Measurements from ENCODE around the gene EPB41L4A.

Gene EPB41L4A

DNA sequence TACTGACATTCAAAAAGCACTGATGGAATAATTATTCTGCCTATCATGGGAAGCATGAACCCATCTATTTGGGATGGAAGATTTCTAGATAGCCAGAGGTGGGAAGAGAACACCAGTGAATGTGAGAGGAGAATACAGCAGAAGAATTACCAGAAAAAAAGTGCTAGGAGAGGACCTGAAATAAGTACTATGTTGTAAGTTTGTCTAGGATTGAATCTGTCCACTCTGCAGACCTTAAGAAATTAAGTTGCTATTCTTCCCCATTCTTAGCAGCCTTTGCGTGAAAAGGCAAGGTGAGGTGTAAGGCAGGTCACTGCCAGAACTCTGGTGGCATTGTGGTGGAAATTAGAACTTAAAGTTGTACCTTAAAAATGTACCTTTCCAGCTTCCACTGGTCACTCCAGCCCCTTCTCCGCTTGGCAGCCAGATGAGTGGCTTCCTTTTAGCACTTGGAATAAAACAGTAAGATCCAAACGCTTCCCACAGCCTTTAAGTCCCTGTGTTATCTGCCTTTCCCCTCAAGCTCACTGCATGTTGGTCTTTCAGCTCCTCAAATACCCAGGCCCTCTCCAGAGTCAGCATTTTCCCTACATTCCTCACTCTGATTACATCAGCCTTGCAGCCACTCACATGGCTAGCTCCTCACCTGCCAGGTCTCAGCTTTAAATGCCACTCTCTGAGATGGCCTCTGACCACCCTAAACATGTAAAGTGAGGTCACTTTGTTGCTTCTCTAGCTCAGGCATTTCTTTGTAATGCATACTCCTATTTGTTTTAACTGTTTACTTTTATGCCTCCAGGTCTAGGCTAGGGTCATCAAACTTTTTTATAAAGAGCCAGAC lies 253.0 kb downstream of the EPB41L4A start:
- no peak for DNase-seq (ENCODE audit: low read depth in 1 of 2, low spot score in 1 of 2)

DNA sequence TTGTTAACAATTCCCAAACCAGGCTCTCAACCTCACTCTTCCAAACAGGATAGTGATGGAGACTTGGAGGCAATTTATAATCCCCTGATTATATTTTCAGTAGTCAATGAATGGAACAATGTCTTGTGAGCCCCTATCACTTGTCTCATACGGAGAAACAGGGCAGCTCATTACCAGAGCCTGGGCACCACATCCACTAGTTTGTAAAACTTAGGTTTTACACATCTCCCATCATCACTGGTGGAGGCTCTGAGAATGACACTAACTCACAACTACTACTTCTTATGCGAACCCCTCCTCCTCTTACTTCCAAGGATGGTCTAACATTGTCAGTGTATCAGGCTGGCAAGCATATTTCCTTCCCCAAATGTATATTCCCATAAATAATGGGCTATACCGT lies 253.7 kb downstream of the EPB41L4A start:
- DNase-seq (ENCODE audit: low read depth in 1 of 2, low spot score in 1 of 2): no peak

DNA sequence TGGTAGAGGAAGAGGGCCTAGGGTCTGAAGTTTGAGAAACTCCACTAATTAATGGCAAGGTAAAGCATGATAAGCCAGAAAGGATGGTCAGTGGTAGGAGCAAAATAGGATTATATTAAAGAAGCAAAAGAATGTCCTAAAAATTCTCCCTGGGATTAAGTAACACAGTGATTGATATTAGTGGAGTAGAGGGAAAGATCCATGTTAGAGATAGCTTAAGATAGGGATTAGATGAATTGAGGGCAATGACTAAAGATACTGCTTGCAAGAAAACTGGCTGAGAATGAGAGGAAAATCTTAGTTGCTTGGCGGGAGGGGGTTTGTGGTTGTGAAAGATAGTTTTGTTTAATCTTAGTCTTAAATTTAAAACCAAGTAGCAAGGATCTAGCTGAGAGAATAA lies 255.6 kb downstream of the EPB41L4A start:
- DNase-seq (ENCODE audit: low read depth in 1 of 2, low spot score in 1 of 2): no peak

DNA sequence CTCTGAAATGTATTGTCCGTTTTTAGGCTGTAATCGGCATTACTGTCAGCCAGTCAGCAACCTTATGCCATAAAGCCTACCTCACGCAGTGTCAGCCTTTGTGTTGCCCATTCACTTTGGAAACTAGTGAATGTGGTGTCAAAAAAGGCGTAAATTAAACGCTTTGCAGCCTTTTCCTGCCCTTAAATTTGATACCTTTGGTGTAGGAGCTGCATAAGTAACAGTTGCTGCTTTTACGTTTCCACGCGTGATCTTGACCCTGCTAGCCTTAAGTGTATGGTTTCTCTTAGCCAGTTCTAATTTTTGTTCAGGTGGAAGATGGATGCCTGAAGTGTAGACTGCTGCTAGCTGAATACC lies 257.7 kb downstream of the EPB41L4A start:
- DNase-seq (ENCODE audit: low read depth in 1 of 2, low spot score in 1 of 2): no peak

DNA sequence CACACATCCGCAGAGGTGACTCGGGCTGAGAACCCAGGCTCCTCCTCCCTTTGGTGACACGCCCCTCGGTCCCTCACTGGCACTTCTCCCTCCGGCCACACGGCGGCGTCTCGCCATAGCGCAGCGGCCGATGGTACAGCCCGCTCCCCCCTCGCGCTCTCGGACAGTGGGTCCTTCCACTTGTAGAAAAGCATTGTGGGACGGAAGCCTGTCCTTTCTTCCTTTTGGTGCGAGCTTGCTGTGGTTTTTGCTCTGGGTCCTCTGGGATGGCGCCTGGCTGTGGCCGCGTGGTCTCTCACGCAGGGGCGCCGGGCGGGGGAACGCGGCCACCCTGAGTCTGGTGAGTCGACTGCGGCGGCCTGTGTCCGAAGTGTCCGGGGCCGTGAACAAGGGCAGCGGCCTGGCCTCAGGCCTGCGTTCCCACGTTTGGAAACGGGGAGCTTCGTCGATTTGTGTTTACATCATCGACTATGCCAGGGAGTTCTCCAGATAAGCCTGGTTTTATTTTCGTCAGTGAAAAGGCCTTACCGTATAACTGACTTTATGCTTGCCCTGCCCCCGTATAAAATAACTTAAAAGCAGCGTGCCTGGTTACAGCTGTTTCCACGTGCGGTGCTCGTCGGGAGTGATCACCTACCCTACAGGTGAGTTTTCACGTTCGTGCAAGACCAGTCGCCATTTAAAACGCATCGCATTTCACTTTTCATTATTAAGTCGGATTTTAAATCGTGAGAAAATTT lies 258.3 kb downstream of the EPB41L4A start:
- DNase-seq (ENCODE audit: low read depth in 1 of 2, low spot score in 1 of 2): peak; percentile 94

DNA sequence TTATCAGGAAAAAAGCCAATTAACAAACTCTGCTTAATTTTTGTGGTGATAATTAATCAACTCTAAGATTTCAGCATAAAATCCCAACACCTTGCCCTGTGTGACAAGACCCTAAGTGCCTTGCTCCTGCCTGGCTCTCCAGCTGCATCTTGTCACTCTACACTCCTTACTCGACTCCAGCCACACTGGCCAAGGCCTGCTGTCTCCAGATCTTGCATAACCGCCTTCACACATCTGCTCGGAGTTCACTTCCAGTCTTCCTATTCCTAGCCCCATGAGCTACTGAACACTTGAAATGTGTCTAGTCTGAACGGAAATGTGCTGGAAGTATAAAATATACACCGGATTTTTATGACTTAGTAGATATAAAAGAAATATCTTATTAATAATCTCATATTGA lies 259.6 kb downstream of the EPB41L4A start:
- DNase-seq (ENCODE audit: low read depth in 1 of 2, low spot score in 1 of 2): no peak

DNA sequence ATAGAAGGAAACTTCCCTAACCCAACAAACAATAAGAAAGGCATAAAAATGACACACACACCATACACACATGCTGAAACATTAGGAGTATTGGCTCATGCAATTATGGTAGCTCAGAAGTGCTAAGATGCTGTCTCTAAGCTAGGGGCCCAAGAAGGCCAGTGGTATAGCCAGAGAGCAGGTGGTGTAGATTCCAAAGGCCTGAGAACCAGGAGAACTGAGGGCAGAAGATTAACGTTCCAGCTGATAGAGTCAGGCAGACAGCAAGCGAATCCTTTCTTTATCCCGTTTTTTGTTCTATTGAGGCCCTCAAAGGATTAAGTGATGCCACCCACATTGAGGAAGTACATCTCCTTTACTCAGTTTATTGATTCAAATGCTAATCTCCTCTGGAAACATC lies 262.9 kb downstream of the EPB41L4A start:
- DNase-seq (ENCODE audit: low read depth in 1 of 2, low spot score in 1 of 2): no peak

DNA sequence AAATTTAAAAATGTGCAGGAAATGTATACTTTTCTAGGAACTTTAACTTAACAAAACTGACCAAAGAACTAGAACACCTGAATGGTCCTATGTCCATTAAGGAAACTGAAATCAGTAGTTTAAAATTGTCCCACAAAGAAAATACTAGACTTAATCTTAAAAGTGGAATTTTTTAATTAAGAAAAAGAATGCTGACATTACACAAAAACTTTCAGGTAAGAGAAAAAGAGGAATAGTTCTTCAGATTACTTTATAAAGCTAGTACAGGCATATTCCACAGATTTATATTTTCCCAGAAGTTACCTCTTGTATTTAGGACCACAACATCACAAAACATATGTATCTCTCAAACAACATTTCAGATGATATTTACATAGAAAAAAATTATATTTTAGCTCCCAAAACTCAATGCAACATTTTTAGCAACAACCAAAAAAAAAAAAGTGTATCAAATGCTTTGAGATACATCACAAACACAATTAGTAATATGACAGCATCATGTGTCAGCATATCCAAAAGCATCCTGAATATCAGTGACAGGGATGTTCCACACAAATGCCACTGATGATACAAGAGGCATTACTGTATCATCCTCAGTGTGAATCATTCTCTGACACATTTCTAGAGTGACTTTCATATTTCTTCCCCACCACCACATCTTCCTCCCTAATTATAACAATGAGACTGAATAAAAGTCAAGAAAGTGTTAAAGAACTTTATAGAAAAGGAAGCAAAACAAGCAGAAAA lies 264.0 kb downstream of the EPB41L4A start:
- DNase-seq (ENCODE audit: low read depth in 1 of 2, low spot score in 1 of 2): no peak

DNA sequence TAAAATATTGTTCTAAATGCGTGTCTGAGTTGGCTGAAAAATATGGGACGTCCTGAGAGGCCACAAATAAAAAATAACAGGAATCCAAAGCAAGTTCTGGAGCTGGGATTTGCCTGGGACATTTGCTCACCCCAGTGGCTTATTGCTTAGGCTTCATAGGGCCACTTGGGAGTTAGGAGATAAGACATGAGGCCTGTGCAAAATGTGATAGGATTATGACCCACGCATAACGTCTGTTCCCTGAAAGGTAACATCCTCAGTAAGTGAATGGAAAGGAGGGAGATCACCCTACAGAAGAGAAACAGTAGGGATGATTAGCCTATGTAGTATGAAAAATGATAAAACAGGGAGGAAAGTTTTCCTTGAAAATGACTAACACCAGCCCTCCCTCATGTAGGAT lies 269.4 kb downstream of the EPB41L4A start:
- no peak for DNase-seq (ENCODE audit: low read depth in 1 of 2, low spot score in 1 of 2)

DNA sequence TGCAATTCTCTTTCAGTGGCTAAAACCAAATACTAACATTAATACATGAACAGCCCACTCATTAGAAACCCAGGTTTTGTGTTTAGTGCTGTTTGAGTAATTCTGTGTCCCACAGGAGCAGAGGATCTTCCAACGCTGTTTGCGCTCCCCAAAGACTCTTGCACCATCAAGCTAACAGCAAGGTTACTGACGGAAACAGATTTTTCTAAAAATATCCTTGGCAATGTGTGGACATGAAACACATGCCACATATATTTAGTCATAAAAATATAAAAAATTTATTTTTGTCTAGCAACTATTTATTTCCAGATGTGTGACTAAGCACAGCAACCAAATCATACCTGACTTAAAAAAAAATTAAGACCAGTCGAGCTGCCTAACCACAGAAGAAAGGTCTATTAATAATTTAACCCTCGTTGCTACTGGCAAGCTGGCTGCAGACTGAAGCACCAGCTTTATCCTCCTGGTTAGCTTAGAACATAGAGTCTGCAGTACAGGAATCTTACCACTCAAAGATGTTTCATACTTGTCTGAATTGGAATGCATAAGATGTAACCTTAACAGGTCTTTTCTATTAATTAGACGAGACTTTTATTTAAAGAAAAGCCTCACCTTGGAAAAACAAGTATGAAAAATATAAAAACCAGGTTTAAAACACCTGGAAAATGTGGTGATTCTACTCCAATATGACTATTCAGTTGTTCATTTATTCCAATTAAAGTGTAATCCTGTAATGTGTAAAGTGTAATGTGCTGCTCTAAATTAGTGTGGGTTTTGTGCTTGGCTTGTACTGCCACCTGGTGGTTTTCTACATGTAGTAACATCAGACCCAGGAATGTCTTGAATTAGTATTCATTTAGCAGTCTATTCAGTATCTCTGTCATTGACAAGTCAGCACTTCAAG lies 272.5 kb downstream of the EPB41L4A start:
- DNase-seq (ENCODE audit: low read depth in 1 of 2, low spot score in 1 of 2): peak in 1 of 2 donors; percentile 67

DNA sequence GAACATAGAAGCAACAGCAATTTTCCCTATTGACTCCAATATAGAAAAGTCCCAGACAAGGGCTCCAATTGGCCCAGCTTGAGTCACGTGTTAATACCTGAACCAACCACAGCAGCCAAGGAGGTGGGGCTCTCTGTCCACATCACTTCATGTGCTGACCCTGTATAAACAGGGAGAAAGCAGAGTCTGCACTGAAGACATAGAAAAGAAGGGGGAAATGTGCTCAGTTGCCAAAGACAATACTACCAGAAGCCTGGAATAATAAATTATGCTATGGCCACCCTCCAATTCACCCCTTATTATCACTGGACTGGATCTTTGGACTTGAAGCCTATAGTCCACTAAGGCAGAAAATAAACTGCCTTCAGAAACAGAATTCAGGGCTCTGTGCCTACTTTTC lies 275.4 kb downstream of the EPB41L4A start:
- DNase-seq (ENCODE audit: low read depth in 1 of 2, low spot score in 1 of 2): no peak

DNA sequence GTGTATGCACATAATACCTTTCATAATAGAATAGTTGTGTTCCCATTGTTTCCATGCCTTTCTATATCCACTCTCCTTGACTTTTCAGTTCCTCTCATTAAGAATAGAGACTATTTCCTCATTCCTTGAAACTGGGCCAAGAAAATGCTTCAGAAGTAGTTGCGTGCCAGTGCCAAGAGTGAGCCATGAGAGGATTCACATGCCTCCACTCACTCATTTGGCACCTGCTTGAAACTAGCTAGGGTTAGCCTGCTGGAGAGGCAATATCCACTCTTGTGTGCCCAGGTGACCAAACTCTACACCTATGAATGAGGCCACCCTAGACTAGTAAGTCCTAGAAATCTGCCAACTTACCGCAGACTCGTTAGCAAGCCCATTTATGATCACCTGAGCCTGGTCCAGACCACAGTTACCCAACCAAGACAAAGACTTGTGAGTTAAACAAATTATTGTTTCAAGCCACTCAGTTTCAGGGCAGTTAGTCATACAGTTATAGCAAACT lies 276.3 kb downstream of the EPB41L4A start:
- DNase-seq (ENCODE audit: low read depth in 1 of 2, low spot score in 1 of 2): no peak

DNA sequence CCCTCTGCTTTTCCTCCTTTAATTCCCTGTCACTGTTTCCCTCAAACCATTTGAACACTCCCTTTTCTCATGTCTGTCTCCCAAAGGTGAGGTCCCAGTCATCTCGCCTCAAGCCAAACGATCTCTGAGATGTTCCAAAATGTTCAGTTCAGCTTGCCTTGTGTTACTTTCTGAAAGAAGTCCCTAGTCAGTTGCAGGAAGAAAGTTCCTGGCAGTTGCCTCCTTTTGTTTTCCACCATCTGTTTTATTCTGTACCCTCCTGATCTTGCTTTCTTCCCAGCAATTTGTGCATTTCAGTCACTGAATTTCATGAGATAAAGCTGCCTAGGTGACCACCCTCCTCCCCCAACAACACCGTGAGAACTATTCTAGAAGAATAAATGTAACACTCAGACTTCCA lies 277.5 kb downstream of the EPB41L4A start:
- DNase-seq (ENCODE audit: low read depth in 1 of 2, low spot score in 1 of 2): no peak

DNA sequence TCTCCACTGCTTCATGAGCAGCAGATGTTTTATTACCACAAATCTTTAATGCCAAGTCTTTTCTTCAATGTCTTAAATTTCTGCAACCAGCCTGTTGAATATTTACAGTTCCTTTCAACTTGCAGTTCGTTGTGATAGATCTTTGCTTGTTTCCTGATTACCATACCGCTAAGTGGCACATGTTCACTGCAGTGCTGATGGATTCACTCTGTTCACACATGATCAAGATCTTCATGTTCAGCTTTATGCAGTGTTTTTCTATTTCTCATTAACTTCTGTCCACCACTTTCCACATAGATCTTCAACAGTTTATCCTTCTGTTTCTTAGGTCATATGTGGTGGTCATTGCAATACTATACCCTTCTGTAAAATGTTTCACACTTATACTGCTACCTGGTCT lies 280.6 kb downstream of the EPB41L4A start:
- DNase-seq (ENCODE audit: low read depth in 1 of 2, low spot score in 1 of 2): no peak

DNA sequence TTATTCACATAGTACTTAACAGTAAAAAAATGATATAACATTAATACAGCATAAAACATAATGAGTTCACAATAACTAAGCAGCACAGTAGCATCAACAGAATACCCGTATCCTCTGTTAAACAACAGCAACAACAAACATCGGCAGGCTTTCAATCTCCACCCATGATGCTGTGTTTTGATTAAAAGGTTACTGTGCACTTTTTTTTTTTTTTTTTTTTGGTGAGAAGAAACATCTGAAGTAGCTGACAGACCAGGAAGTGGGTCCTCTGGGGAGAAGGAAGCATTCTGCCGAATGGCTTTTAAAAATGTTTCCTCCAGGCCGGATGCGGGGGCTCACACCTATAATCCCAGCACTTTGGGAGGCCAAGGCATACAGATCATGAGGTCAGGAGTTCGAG lies 282.3 kb downstream of the EPB41L4A start:
- no peak for DNase-seq (ENCODE audit: low read depth in 1 of 2, low spot score in 1 of 2)

DNA sequence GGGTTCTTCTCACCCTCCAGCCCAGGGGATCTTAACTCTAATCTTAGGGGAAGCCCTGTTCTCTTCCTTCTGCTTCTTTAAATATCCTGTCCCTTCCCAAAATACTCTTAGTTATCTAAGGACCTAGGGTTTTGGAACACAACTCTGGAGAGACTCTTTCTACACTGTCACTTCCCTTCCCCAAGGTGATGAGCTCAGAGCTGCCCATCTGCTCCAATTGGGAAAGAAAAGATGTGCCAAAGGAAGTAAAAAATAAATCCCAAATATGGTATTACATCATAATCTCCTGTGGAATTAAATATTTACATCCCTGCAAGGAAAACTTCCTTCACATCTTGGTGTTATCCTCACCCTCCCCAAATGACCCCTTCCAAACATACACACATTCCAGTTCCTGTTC lies 291.2 kb downstream of the EPB41L4A start:
- DNase-seq (ENCODE audit: low read depth in 1 of 2, low spot score in 1 of 2): no peak

DNA sequence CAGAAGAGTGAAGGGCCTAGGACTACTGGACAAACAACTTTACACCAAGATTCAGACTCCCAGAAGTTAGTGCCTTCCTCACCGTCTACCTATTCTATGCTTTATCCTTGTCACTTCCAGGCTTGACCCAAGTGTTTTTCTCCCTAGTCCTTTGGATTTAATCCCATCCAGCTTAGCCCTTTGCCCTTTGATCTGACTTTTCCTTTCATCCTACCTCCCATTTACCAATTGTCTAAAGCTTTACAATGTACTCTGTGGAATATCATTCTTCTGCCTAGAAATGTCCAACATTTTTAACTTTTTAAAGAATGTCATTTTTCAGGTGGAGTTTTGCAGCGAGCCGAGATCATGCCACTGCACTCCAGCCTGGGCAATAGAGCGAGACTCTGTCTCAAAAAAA lies 292.1 kb downstream of the EPB41L4A start:
- DNase-seq (ENCODE audit: low read depth in 1 of 2, low spot score in 1 of 2): no peak

DNA sequence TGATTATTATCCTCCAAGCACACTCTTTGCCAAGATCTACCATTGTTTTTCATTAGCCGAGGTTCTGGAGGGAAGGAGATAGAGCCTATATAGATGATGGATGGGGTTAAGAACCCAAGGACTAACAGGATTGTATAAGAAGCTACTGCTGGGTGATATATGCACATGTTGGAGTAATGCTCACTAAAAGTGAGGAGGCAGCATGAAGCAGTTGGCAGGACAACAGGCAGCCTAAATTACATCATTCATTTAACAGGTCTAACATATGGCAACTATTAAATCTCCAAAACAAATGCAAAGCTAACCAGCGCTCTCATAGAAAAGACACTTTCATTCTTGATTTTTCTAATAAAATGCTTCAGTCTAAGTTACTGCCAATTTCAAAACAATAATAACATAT lies 293.2 kb downstream of the EPB41L4A start:
- DNase-seq (ENCODE audit: low read depth in 1 of 2, low spot score in 1 of 2): no peak

DNA sequence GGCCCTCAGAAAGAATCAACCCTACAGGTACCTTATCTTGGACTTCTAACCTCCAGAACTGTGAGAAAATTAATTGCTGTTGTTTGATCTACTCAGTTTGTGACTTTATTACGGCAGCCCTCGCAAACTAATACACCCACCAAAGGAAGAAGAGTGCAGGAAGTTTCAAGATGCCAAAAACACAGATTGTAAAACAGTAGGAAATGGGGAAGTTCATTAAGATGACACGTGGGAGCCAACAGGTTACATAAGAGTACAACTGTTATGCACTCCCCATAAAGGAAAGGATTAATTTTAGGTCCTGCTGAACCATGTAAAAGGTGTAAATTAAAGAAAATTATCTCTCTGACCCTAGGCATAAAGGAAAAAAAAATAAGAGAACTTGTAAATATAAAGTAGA lies 294.3 kb downstream of the EPB41L4A start:
- DNase-seq (ENCODE audit: low read depth in 1 of 2, low spot score in 1 of 2): no peak

DNA sequence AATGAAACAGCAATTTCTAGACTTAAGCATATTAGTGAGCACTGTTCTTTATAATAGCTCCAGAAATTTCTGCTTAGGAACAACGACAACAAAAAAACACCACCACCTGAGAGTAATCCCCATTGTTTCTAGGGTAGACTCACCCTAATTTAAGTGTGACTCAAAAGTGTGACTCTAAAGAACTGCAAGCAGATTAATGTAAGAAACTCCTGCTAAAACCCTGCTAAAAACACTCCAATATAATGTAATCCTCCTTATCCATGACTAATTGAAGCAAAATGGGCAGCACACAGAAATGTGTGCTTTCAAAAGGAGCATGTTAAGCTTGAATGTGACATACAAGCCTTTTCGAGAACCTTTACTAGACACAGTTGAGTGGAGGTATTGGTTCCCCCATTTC lies 296.0 kb downstream of the EPB41L4A start:
- no peak for DNase-seq (ENCODE audit: low read depth in 1 of 2, low spot score in 1 of 2)

DNA sequence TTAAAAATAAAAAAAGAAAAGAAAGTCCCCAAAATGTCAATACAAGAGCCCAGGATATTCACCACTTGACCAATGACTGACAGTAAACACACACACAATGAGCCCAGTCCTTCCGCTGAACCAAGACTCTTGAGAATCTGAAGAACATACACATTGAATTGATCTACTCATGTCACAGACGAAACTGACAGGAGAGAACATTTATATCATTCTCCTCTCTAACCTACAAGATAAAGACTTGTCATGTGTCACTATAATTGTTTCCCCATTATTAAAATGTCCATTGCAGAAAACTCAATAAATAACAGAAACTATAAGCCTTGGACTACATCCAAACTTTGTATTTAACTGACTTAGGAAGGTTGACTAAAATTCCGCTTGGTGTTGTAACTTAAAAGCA lies 296.7 kb downstream of the EPB41L4A start:
- no peak for DNase-seq (ENCODE audit: low read depth in 1 of 2, low spot score in 1 of 2)
